ENCODE data around the gene ALDH5A1.
A peak's percentile ranks its signal among the peaks of the same experiment; 100 is the strongest.

Gene ALDH5A1

GRCh38 chr6:24489881-24490280, 4.9 kb upstream of the ALDH5A1 start:
- DNase-seq = no peak
- WGBS (ENCODE audit: extremely low coverage, insufficient coverage, low lambda C conversion rate) = no CpG with 5 or more reads among the region's 2 CpGs
- no peaks in the 10 kb centered on the region for H3K79me2 ChIP-seq (ENCODE audit: control insufficient read depth, insufficient read depth, low read length)

DNA sequence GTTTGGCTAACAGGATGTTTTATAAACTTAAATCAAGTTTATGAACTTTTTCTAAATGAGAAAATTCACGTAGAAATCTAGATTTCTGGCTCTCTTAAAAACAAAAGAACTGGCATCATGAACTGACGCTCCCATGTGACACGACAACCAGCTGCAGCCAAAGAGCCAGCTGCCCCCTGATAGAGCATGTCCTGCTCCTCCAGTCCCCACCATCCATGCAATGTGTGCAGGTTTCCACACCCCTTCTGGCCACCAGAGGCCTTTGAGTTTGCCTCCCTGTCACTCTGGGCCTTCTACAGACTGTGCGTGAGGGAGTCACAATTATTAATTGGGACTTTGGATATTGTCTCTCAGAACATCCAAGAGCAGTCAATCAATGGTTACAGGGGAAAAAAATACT, 3.8 kb upstream of the ALDH5A1 start:
- H3K9ac ChIP-seq (ENCODE audit: low read length) = no peak overlapping the region
- no peaks in the 10 kb centered on the region for H3K36me3 ChIP-seq (ENCODE audit: control insufficient read depth, insufficient read depth, low read length)
- DNase-seq = no peak
- H3K4me3 ChIP-seq (ENCODE audit: low read length) = no peak overlapping the region
- H3K79me2 ChIP-seq (ENCODE audit: control insufficient read depth, insufficient read depth, low read length) = no peaks in the 10 kb centered on the region
- no peak overlapping the region for H4K8ac ChIP-seq (ENCODE audit: low read depth, low read length)
- no peaks in the 10 kb centered on the region for H3K27me3 ChIP-seq (ENCODE audit: insufficient read depth, low read length, poor library complexity)
- no peak overlapping the region for H3K23ac ChIP-seq (ENCODE audit: low read length)
- no peaks in the 10 kb centered on the region for H3K79me1 ChIP-seq (ENCODE audit: low read length)
- no peak overlapping the region for H3K56ac ChIP-seq (ENCODE audit: low read length)
- WGBS (ENCODE audit: extremely low coverage, insufficient coverage, low lambda C conversion rate) = no CpG with 5 or more reads among the region's 4 CpGs
- no peak overlapping the region for H3K4me2 ChIP-seq (ENCODE audit: low read length)
- H2BK120ac ChIP-seq (ENCODE audit: low read depth, low read length) = no peak overlapping the region
- no peak overlapping the region for H3K27ac ChIP-seq (ENCODE audit: low read depth, low read length)
- no peak overlapping the region for H3K4ac ChIP-seq (ENCODE audit: low read depth, low read length)
- H3K18ac ChIP-seq (ENCODE audit: low read length) = no peak overlapping the region
- H2BK15ac ChIP-seq (replicated peaks; ENCODE audit: low read depth) = no peak overlapping the region
- H4K5ac ChIP-seq (ENCODE audit: low read length) = no peak overlapping the region
- no peak overlapping the region for H2AK5ac ChIP-seq (ENCODE audit: low read length)
- peaks cover 3% of the 10 kb centered on the region for H3K4me1 ChIP-seq (ENCODE audit: control insufficient read depth, low read depth, low read length)
- H2BK5ac ChIP-seq (ENCODE audit: low read length) = no peak overlapping the region

More at GRCh38 chr6:24489881-24490280, 4.9 kb upstream of the ALDH5A1 start:
- Histone ChIP-seq H2BK5ac (ENCODE audit: low read length) (no peak overlapping the region), H3K4me1 (ENCODE audit: control insufficient read depth, low read depth, low read length) (peaks cover 3% of the 10 kb centered on the region), H3K79me1 (ENCODE audit: low read length) (no peaks in the 10 kb centered on the region), H3K27ac (ENCODE audit: low read depth, low read length) (no peak overlapping the region), H3K56ac (ENCODE audit: low read length) (no peak overlapping the region), H3K27me3 (ENCODE audit: insufficient read depth, low read length, poor library complexity) (no peaks in the 10 kb centered on the region), H2BK120ac (ENCODE audit: low read depth, low read length) (no peak overlapping the region), H2BK15ac (replicated peaks; ENCODE audit: low read depth) (no peak overlapping the region), H3K9ac (ENCODE audit: low read length) (no peak overlapping the region), H3K18ac (ENCODE audit: low read length) (no peak overlapping the region), H4K5ac (ENCODE audit: low read length) (no peak overlapping the region), H4K8ac (ENCODE audit: low read depth, low read length) (no peak overlapping the region), H3K36me3 (ENCODE audit: control insufficient read depth, insufficient read depth, low read length) (no peaks in the 10 kb centered on the region), H2AK5ac (ENCODE audit: low read length) (no peak overlapping the region), H3K4ac (ENCODE audit: low read depth, low read length) (no peak overlapping the region), H3K4me3 (ENCODE audit: low read length) (no peak overlapping the region), H3K23ac (ENCODE audit: low read length) (no peak overlapping the region), H3K4me2 (ENCODE audit: low read length) (no peak overlapping the region)

- no peak overlapping the region for H3K9ac ChIP-seq (ENCODE audit: low read length)
- H4K5ac ChIP-seq (ENCODE audit: low read length) = no peak overlapping the region
- H3K79me1 ChIP-seq (ENCODE audit: low read length) = no peaks in the 10 kb centered on the region
- no peak overlapping the region for H2BK5ac ChIP-seq (ENCODE audit: low read length)
- H3K18ac ChIP-seq (ENCODE audit: low read length) = no peak overlapping the region
- WGBS (ENCODE audit: extremely low coverage, insufficient coverage, low lambda C conversion rate) = no CpG with 5 or more reads among the region's 3 CpGs
- no peak overlapping the region for H2BK120ac ChIP-seq (ENCODE audit: low read depth, low read length)
- H3K27ac ChIP-seq (ENCODE audit: low read depth, low read length) = no peak overlapping the region
- no peaks in the 10 kb centered on the region for H3K36me3 ChIP-seq (ENCODE audit: control insufficient read depth, insufficient read depth, low read length)
- H3K27me3 ChIP-seq (ENCODE audit: insufficient read depth, low read length, poor library complexity) = no peaks in the 10 kb centered on the region
- peak; percentile 65 for DNase-seq
- no peak overlapping the region for H4K8ac ChIP-seq (ENCODE audit: low read depth, low read length)
- peaks cover 3% of the 10 kb centered on the region for H3K4me1 ChIP-seq (ENCODE audit: control insufficient read depth, low read depth, low read length)
- no peak overlapping the region for H3K4ac ChIP-seq (ENCODE audit: low read depth, low read length)
- no peak overlapping the region for H3K4me2 ChIP-seq (ENCODE audit: low read length)
- H3K23ac ChIP-seq (ENCODE audit: low read length) = no peak overlapping the region
- H2AK5ac ChIP-seq (ENCODE audit: low read length) = no peak overlapping the region
- no peaks in the 10 kb centered on the region for H3K79me2 ChIP-seq (ENCODE audit: control insufficient read depth, insufficient read depth, low read length)
- H3K4me3 ChIP-seq (ENCODE audit: low read length) = no peak overlapping the region
- no peak overlapping the region for H2BK15ac ChIP-seq (replicated peaks; ENCODE audit: low read depth)
- H3K56ac ChIP-seq (ENCODE audit: low read length) = no peak overlapping the region
These were observed 2.3 kb upstream of the ALDH5A1 start for GRCh38 chr6:24492475-24492874.

DNA sequence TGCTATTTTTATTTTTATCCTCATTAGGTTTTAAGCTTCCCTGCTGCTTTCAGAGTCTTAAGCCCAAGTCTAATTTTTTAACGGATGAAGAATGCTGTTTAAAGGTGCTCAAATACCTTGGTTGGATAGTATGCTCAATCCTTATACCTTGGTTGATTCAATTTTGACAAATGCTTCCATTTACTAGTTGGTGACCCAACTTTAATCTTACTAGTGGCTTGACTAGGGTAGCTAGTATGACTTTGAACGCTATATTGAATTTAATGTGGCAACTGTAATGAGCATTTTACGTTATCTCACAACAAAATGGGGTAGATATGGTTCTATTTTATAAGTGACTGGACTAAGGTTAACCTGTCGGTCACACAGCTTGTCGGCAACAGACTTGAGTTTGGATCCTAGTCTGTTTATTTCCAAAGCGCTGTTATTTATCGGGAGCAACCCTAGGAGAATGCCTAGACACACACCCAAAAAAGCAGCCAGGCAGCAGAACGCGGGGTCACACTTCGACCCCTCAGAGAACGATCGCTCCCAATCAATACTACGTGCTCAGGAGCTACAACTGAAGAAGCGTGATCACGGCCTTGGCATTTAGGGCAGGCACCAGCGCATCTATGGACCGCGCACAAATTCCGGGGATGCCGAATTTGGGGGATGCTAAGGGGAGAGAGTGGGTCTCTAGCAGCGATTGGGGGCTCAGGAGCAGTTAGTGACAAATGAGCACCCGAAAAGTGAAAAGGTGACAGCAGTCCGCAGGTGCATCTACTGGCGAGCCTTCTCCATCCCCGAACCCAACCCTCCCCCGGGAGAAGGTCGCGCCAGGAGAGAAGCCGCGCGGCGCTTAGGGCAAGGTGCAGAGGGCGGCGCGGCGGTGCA, 586 bp upstream of the ALDH5A1 start:
- Histone ChIP-seq H3K18ac (ENCODE audit: low read length) (no peak overlapping the region), H2BK15ac (replicated peaks; ENCODE audit: low read depth) (no peak overlapping the region), H3K4me2 (ENCODE audit: low read length) (peak overlapping the region; percentile 63), H2AK5ac (ENCODE audit: low read length) (no peak overlapping the region), H3K23ac (ENCODE audit: low read length) (no peak overlapping the region), H2BK5ac (ENCODE audit: low read length) (no peak overlapping the region), H3K4me1 (ENCODE audit: control insufficient read depth, low read depth, low read length) (peaks cover 3% of the 10 kb centered on the region), H3K27me3 (ENCODE audit: insufficient read depth, low read length, poor library complexity) (no peaks in the 10 kb centered on the region), H4K8ac (ENCODE audit: low read depth, low read length) (no peak overlapping the region), H3K79me1 (ENCODE audit: low read length) (no peaks in the 10 kb centered on the region), H3K4ac (ENCODE audit: low read depth, low read length) (no peak overlapping the region), H3K79me2 (ENCODE audit: control insufficient read depth, insufficient read depth, low read length) (no peaks in the 10 kb centered on the region), H3K4me3 (ENCODE audit: low read length) (peak overlapping the region; percentile 25), H4K5ac (ENCODE audit: low read length) (no peak overlapping the region), H2BK120ac (ENCODE audit: low read depth, low read length) (no peak overlapping the region), H3K36me3 (ENCODE audit: control insufficient read depth, insufficient read depth, low read length) (no peaks in the 10 kb centered on the region), H3K56ac (ENCODE audit: low read length) (peak overlapping the region; percentile 89), H3K27ac (ENCODE audit: low read depth, low read length) (no peak overlapping the region), H3K9ac (ENCODE audit: low read length) (no peak overlapping the region)
- no peak for DNase-seq
- no CpG with 5 or more reads among the region's 36 CpGs for WGBS (ENCODE audit: extremely low coverage, insufficient coverage, low lambda C conversion rate)

GRCh38 chr6:24497254-24497970, 2.6 kb downstream of the ALDH5A1 start:
- WGBS (ENCODE audit: extremely low coverage, insufficient coverage, low lambda C conversion rate) = no CpG with 5 or more reads among the region's 11 CpGs
- H3K27me3 ChIP-seq (ENCODE audit: insufficient read depth, low read length, poor library complexity) = no peaks in the 10 kb centered on the region
- peaks cover 3% of the 10 kb centered on the region for H3K4me1 ChIP-seq (ENCODE audit: control insufficient read depth, low read depth, low read length)
- no peak overlapping the region for H3K56ac ChIP-seq (ENCODE audit: low read length)
- H3K79me2 ChIP-seq (ENCODE audit: control insufficient read depth, insufficient read depth, low read length) = no peaks in the 10 kb centered on the region
- H3K27ac ChIP-seq (ENCODE audit: low read depth, low read length) = no peak overlapping the region
- H2BK5ac ChIP-seq (ENCODE audit: low read length) = no peak overlapping the region
- no peak overlapping the region for H2BK120ac ChIP-seq (ENCODE audit: low read depth, low read length)
- no peak overlapping the region for H2AK5ac ChIP-seq (ENCODE audit: low read length)
- H3K79me1 ChIP-seq (ENCODE audit: low read length) = no peaks in the 10 kb centered on the region
- no peak overlapping the region for H3K4me2 ChIP-seq (ENCODE audit: low read length)
- H3K4ac ChIP-seq (ENCODE audit: low read depth, low read length) = no peak overlapping the region
- H3K9ac ChIP-seq (ENCODE audit: low read length) = no peak overlapping the region
- no peak for DNase-seq
- no peak overlapping the region for H2BK15ac ChIP-seq (replicated peaks; ENCODE audit: low read depth)
- no peak overlapping the region for H3K4me3 ChIP-seq (ENCODE audit: low read length)
- H3K23ac ChIP-seq (ENCODE audit: low read length) = no peak overlapping the region
- H3K36me3 ChIP-seq (ENCODE audit: control insufficient read depth, insufficient read depth, low read length) = no peaks in the 10 kb centered on the region
- no peak overlapping the region for H4K5ac ChIP-seq (ENCODE audit: low read length)
- no peak overlapping the region for H3K18ac ChIP-seq (ENCODE audit: low read length)
- H4K8ac ChIP-seq (ENCODE audit: low read depth, low read length) = no peak overlapping the region

Measured in mesendoderm (in vitro differentiated cells).